WTC11 (cell line): Measurements from ENCODE around the gene NPTX1.

Source experiments
- MXD4 ChIP-seq: fragments of 250-450 bp; sonication (Bioruptor Pico); IDR thresholded peaks from 2 replicates; pipeline ENCODE4 v1.8.0; 2021; ENCODE audit warnings: mild to moderate bottlenecking, moderate library complexity, borderline replicate concordance
- NFYB ChIP-seq: sonication (generic); formaldehyde crosslinking; conservative IDR thresholded peaks from 2 replicates; pipeline ENCODE4 v1.8.0; 2022; ENCODE audit warnings: low read depth, missing genetic modification reagents
- SP1 ChIP-seq: sonication (generic); formaldehyde crosslinking; conservative IDR thresholded peaks from 2 replicates; pipeline ENCODE4 v1.8.1; 2022; ENCODE audit warnings: missing genetic modification reagents
- TP53 ChIP-seq: sonication (generic); formaldehyde crosslinking; IDR thresholded peaks from 2 replicates; pipeline ENCODE4 v1.8.1; 2023; ENCODE audit warnings: mild to moderate bottlenecking, missing genetic modification reagents
- TF ChIP-seq, protein P1 (sequence below): fragments of 200-600 bp; IDR thresholded peaks from 2 replicates; pipeline ENCODE4 v1.8.0; 2022; ENCODE audit warnings: antibody characterized with exemption
- TF ChIP-seq, protein P2 (sequence below): sonication (generic); formaldehyde crosslinking; IDR thresholded peaks from 2 replicates; pipeline ENCODE4 v1.8.1; 2023; ENCODE audit warnings: mild to moderate bottlenecking, missing genetic modification reagents, moderate library complexity

DNA sequence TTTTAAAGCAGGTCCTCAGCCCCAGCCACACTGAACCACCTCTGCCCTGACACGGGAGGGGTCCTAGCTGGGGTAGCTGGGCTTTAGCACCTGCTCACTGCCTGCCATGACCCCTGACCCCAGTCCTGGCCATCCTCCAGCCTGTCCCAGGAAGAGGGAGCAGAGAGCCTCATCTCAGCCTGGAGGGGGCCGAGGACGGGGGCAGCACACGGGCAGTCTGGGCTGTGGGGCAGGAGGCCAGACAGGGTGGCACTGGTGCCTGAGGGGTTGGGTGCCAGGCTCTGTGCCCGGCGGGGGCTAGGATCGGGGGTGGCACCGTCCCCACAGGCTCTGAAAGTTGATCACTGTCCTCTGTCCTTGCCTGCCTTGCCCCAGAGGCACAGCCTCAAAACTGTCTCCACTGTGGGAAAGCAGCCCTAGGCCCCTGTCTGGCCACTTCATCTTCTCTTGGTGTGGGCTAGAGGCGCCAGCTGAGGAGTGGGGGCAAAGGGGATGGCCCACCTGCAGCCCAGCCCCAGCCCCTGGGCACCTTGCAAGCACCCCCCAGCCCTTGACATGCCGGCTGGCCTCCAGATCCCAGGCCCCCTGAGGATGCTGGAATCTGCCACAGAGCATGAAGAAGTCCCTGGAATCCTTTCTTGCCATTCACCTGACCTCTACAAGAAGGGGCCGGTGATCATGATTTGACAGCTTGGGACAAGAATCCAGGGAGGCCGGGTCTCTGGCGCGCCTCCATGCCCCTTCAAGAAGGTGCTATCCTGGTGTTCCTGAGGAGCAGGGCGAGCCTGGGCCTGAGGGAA, 45.8 kb downstream of the NPTX1 start:
- TF ChIP-seq NFYB (CRISPR knock-in tag) (no peak), SP1 (CRISPR knock-in tag) (no peak), TP53 (CRISPR knock-in tag) (no peak), MXD4 (no peak)
- TF ChIP-seq, protein P1, sequence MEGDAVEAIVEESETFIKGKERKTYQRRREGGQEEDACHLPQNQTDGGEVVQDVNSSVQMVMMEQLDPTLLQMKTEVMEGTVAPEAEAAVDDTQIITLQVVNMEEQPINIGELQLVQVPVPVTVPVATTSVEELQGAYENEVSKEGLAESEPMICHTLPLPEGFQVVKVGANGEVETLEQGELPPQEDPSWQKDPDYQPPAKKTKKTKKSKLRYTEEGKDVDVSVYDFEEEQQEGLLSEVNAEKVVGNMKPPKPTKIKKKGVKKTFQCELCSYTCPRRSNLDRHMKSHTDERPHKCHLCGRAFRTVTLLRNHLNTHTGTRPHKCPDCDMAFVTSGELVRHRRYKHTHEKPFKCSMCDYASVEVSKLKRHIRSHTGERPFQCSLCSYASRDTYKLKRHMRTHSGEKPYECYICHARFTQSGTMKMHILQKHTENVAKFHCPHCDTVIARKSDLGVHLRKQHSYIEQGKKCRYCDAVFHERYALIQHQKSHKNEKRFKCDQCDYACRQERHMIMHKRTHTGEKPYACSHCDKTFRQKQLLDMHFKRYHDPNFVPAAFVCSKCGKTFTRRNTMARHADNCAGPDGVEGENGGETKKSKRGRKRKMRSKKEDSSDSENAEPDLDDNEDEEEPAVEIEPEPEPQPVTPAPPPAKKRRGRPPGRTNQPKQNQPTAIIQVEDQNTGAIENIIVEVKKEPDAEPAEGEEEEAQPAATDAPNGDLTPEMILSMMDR, result no peak
- TF ChIP-seq, protein P2, sequence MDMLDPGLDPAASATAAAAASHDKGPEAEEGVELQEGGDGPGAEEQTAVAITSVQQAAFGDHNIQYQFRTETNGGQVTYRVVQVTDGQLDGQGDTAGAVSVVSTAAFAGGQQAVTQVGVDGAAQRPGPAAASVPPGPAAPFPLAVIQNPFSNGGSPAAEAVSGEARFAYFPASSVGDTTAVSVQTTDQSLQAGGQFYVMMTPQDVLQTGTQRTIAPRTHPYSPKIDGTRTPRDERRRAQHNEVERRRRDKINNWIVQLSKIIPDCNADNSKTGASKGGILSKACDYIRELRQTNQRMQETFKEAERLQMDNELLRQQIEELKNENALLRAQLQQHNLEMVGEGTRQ (CRISPR knock-in tag), result no peak
